ENCODE data around the gene MFGE8.

MFGE8 gene

GRCh38 chr15:88871313-88871712 lies 41.9 kb downstream of the MFGE8 start:
- DNase-seq, result no peak

GRCh38 chr15:88866295-88866881 lies 46.8 kb downstream of the MFGE8 start:
- DNase-seq, result no peak

- DNase-seq, result peak; percentile 35
Measured at GRCh38 chr15:88865498-88866099, 47.6 kb downstream of the MFGE8 start.

- DNase-seq, result peak; percentile 31
Measured at GRCh38 chr15:88864861-88865497, 48.2 kb downstream of the MFGE8 start.

GRCh38 chr15:88863412-88863811 lies 49.8 kb downstream of the MFGE8 start:
- no peak for DNase-seq

GRCh38 chr15:88860212-88860611 lies 53.0 kb downstream of the MFGE8 start:
- no peak for DNase-seq

- DNase-seq, result no peak
Measured at GRCh38 chr15:88859550-88859949, 53.6 kb downstream of the MFGE8 start.

GRCh38 chr15:88858934-88859333 lies 54.2 kb downstream of the MFGE8 start:
- no peak for DNase-seq

- no peak for DNase-seq
Measured at GRCh38 chr15:88852476-88852875, 60.7 kb downstream of the MFGE8 start.

- no peak for DNase-seq
Measured at GRCh38 chr15:88849376-88850072, 63.7 kb downstream of the MFGE8 start.
